ENCODE measurements around the gene TANGO6. TPM values are rescaled to one million over a fixed set of nuclear protein-coding genes. Genes with fewer than 3 reads are reported as not detected.

The TANGO6 gene
- total and polyA plus RNA-seq, 2 of the 8 experiments (the other 6 are each of a cell fraction or from before 2014, with no cell fraction given), result 5.0 to 19.5 TPM

DNA sequence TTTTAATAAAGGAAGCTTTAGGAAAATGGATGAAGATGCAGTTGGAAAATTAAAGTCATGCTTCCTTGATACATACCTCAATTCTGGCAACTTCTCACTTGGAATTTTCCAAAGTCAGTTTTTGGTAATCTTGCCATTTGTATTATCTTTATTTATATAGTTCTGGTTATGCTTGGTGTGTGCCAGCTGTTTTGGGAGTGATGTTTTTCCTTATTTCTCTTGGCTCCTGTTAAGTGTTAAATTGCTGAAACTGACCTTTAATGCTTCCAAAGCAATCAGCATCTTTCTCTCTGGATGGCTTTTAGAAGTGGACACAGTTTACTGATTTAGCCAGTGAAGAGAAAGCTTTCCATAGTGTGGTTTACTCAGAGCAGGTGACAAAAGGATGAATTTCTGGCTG, 192.0 kb downstream of the TANGO6 start:
- Histone ChIP-seq H3K18ac (ENCODE audit: extremely low read depth, low read length) (no peak overlapping the region), H2AFZ (ENCODE audit: low read length) (no peak overlapping the region), H2BK12ac (ENCODE audit: low read depth, low read length) (no peak overlapping the region), H3K56ac (replicated peaks; ENCODE audit: insufficient read length, low read depth, low read length) (no peak overlapping the region), H2BK15ac (ENCODE audit: low read length) (no peak overlapping the region), H3K14ac (ENCODE audit: insufficient read length) (no peak overlapping the region), H3K4me1 (replicated peaks in 1 of 4; ENCODE audit: control insufficient read depth in 3 of 4, insufficient read depth in 4 of 4, low read length in 3 of 4) (no peaks in the 10 kb centered on the region), H3K4ac (replicated peaks; ENCODE audit: insufficient read length, low read depth, low read length) (no peak overlapping the region), H3K4me2 (ENCODE audit: insufficient read depth in 1 of 2, low read depth in 2 of 2, low read length in 2 of 2) (no peak overlapping the region), H3K79me1 (ENCODE audit: low read depth, low read length) (no peaks in the 10 kb centered on the region), H3K27me3 (replicated peaks in 1 of 4; ENCODE audit: control insufficient read depth in 3 of 4, extremely low read depth in 1 of 4, insufficient read depth in 3 of 4, low read length in 3 of 4) (no peaks in the 10 kb centered on the region), H3K9ac (replicated peaks in 1 of 4; ENCODE audit: extremely low read depth in 1 of 4, low read depth in 3 of 4, low read length in 3 of 4) (no peak overlapping the region), H3K23me2 (ENCODE audit: low read depth, low read length) (no peaks in the 10 kb centered on the region), H4K8ac (ENCODE audit: extremely low read depth, insufficient read depth, low read length) (no peak overlapping the region), H2BK20ac (ENCODE audit: low read length) (no peak overlapping the region), H3K79me2 (ENCODE audit: control insufficient read depth in 1 of 2, insufficient read depth in 2 of 2, low read length in 2 of 2) (no peaks in the 10 kb centered on the region), H4K5ac (ENCODE audit: insufficient read length, low read depth, low read length) (no peak overlapping the region), H2AK5ac (ENCODE audit: low read depth, low read length) (no peak overlapping the region), H3K9me3 (ENCODE audit: insufficient read depth in 2 of 2, low read depth in 1 of 2, low read length in 1 of 2) (no peaks in the 10 kb centered on the region), H4K91ac (replicated peaks; ENCODE audit: insufficient read length, low read length) (no peak overlapping the region), H4K20me1 (replicated peaks in 1 of 2; ENCODE audit: control insufficient read depth in 1 of 2, insufficient read depth in 2 of 2, low read length in 2 of 2) (no peaks in the 10 kb centered on the region), H2BK120ac (replicated peaks; ENCODE audit: low read depth, low read length) (no peak overlapping the region), H2BK5ac (ENCODE audit: low read depth, low read length) (no peak overlapping the region), H3K23ac (ENCODE audit: insufficient read length) (no peak overlapping the region), H3K27ac (ENCODE audit: low read depth, low read length) (no peak overlapping the region), H3K36me3 (ENCODE audit: control insufficient read depth in 2 of 4, insufficient read depth in 4 of 4, low read length in 3 of 4) (no peaks in the 10 kb centered on the region), H3K4me3 (ENCODE audit: extremely low read depth in 1 of 4, insufficient read depth in 2 of 4, low read depth in 3 of 4, low read length in 4 of 4) (no peak overlapping the region)
- no peak for TF ChIP-seq SP1 (IDR thresholded peaks at IDR 0.05; ENCODE audit: low read depth, low read length)
- no peak for TF ChIP-seq HDAC6 (IDR thresholded peaks at IDR 0.05; ENCODE audit: low read depth, low read length)
- TF ChIP-seq TBP (IDR thresholded peaks at IDR 0.05; ENCODE audit: low read depth, low read length), result no peak
- no peak for TF ChIP-seq ASH2L (IDR thresholded peaks at IDR 0.05; ENCODE audit: low read length)
- TF ChIP-seq CREB1 (IDR thresholded peaks at IDR 0.05), result no peak
- no peak for TF ChIP-seq TCF12 (IDR thresholded peaks at IDR 0.05; ENCODE audit: low read depth, low read length)
- no peak for TF ChIP-seq JUND (IDR thresholded peaks at IDR 0.05; ENCODE audit: low read length)
- TF ChIP-seq SIN3A (conservative IDR thresholded peaks at IDR 0.05 in 1 of 2, IDR thresholded peaks at IDR 0.05 in 1 of 2; ENCODE audit: low read depth in 1 of 2, low read length in 2 of 2), result no peak
- no peak for TF ChIP-seq NRF1 (IDR thresholded peaks at IDR 0.05; ENCODE audit: low read depth, low read length)
- TF ChIP-seq CBX5 (IDR thresholded peaks at IDR 0.05; ENCODE audit: low read depth, low read length), result no peak
- no peak for TF ChIP-seq YY1 (IDR thresholded peaks at IDR 0.05; ENCODE audit: low read depth, low read length)
- FAIRE-seq (no peak), DNase-seq (ENCODE audit: low read depth in 1 of 2, low spot score in 2 of 2) (no peak)
- POLR2A ChIA-PET (ENCODE audit: partially characterized antibody), result interaction anchor here (0.8 to 1.1 kb wide), 3 partner anchors 30 to 76 kb away, joined by 3 to 4 read pairs (median 3); no protein-coding TSS in a partner anchor
- CTCF ChIA-PET (ENCODE audit: partially characterized antibody), result interaction anchor here (0.8 to 2.7 kb wide), 5 partner anchors 9 to 133 kb away, joined by 3 to 7 read pairs (median 3); no protein-coding TSS in a partner anchor
